ENCODE measurements around the gene FUT8.

- TF ChIP-seq CTCF (IDR thresholded peaks at IDR 0.05; ENCODE audit: borderline replicate concordance, extremely low read depth, low read length, poor library complexity, severe bottlenecking): no peak
- no peak for TF ChIP-seq EZH2 (IDR thresholded peaks at IDR 0.05; ENCODE audit: borderline replicate concordance, low read depth, low read length, severe bottlenecking)
Observed at GRCh38 chr14:65423982-65424381, 11.5 kb downstream of the FUT8 start.

All from DND-41 (cell line).